GM18870 (cell line): ENCODE data around the gene JAZF1.

Source experiments
- ATAC-seq: cut with Tn5 transposase; IDR thresholded peaks from one replicate; pipeline ENCODE4 v1.9.1; 2021; ENCODE audit warnings: moderate library complexity; ENCODE audit not compliant: unreplicated experiment

JAZF1 gene

GRCh38 chr7:28112012-28112411, 68.6 kb downstream of the JAZF1 start:
- no peak for ATAC-seq

DNA sequence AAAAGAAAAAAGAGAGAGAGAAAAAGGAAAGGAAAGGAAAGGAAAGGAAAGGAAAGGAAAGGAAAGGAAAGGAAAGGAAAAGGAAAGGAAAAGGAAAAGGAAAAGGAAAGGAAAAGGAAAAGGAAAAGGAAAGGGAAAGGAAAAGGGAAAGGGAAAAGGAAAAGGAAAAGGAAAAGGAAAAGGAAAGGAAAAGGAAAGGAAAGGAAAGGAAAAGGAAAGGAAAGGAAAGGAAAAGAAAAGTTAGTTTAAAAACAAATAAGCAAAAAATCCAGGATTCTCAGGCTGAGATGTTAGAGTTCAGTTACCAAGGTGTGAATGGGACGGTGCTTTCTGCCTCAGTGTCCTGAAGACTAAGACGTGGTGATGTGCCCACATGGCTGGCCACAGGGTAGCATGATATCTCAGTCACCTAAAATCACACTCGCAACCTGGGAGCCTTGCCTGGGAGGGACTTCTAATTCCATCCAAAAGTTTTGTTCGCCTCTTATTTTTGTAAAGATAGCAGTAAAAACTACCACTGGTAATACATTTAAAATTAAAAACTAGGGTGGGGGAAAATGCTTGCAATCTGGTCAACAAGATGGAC, 70.1 kb downstream of the JAZF1 start:
- ATAC-seq, result no peak

DNA sequence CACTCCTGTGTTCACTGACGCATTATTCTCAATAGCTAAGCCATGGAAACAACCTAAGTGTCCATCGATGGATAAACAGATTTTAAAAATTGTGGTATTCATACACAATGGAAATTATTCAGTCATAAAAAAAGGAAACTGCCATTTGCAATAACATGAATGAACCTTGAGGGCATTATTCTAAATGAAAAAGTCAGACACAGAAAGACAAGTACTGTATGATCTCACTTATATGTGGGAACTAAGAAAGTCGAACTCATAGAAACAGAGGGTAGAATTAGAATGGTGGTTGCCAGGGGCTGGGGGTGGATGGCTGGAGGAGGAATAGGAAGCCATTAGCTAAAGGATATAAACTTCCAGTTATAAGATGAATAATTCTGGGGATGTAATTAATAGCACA, 71.8 kb downstream of the JAZF1 start:
- no peak for ATAC-seq

DNA sequence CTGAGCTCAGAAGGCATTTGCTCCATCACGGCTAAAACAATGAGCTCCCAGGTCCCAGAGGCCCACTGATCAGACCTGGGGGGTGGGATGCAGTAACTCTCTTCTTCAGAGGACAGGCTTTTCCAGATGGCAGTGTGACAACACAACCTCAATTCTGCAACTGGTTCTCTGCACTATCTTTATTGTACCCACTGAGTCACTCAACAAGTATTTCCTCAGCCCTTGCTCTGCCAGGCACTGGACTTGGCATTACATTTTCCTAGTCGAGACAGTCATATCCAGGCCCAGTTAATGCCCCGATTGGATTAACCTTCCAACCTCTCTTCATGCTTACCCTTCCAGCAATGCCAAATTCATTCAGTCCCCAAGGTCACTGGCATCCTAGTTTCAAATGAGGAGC, 72.6 kb downstream of the JAZF1 start:
- ATAC-seq, result no peak

- no peak for ATAC-seq
Observed at GRCh38 chr7:28106321-28106829, 74.2 kb downstream of the JAZF1 start.

DNA sequence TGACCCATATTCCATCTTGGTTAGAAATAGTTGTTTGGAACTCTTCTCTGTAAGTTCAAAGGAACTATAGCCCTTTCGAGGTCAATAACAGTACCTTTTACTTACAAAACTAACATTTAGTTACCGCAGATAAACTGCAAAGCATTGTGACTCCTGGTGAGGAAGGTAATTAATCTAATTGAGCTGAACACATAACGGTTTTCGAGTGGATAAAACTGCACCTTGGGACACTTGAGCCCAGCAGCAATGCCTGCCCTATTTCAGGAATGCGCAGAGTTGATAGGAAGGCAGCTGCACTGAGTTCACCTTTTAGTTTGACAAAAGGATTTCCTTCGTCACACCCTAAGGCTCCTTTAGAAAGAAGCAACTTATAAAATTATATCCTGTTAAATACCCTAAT, 75.4 kb downstream of the JAZF1 start:
- no peak for ATAC-seq

DNA sequence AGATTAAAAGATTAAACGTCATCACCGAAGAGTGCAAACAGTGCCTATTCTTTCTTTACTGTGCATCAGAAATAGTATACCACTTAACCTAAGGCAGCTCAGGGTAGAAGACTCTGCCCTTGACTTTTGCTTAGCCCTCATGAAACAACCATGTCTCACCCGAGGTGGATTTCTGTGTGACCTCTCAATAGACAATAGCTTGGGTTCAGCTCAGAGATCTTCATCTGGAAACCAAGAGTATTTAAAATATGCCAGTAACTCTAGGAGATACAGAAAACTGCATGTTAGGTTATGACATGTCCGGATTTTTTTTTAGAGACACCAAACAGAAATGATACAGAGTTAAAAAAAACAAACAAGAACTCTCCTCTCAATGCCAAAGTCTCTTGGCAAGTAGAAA, 75.8 kb downstream of the JAZF1 start:
- ATAC-seq, result no peak

- no peak for ATAC-seq
Observed at GRCh38 chr7:28104041-28104541, 76.5 kb downstream of the JAZF1 start.

DNA sequence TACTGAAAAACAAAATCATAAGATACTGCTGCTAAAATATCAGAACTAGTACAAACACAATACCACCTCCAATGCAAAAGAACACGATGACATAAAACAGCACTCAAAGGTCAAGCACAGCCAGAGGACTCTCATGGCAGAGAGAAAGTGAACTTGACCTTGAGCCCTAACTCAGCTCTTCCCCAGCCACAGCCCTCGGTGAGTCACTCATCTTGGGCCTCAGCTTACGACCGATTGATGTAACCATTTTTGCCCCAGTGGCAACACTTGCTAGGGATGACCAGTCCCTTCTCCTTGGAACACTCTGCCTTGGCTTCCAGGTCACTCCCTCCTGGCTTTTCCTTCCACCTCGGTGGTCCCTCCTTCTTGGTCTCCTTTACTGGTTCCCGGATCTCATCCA, 77.8 kb downstream of the JAZF1 start:
- ATAC-seq, result no peak

GRCh38 chr7:28096713-28097112, 83.9 kb downstream of the JAZF1 start:
- ATAC-seq, result no peak

- ATAC-seq, result no peak
Observed at GRCh38 chr7:28095231-28095630, 85.4 kb downstream of the JAZF1 start.

- ATAC-seq, result no peak
Observed at GRCh38 chr7:28093623-28094232, 86.9 kb downstream of the JAZF1 start.

DNA sequence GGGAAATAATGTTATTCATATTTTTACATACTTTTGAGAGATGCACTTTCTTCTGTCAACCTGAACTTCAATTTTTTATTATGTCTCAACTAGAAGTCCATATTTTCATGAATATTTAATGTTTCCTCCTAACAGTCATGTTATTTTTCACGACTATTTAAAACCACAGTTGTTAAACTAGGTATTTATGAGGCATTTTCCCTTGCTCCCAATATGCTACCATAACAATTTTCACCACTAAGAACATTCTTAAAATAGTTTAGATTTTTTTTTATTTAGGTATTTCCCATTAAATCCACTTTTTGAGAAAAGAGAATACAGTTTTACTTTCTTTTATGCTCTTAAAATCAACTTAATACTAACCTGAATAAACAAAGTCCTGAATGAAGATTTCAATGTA, 89.4 kb downstream of the JAZF1 start:
- ATAC-seq, result no peak

DNA sequence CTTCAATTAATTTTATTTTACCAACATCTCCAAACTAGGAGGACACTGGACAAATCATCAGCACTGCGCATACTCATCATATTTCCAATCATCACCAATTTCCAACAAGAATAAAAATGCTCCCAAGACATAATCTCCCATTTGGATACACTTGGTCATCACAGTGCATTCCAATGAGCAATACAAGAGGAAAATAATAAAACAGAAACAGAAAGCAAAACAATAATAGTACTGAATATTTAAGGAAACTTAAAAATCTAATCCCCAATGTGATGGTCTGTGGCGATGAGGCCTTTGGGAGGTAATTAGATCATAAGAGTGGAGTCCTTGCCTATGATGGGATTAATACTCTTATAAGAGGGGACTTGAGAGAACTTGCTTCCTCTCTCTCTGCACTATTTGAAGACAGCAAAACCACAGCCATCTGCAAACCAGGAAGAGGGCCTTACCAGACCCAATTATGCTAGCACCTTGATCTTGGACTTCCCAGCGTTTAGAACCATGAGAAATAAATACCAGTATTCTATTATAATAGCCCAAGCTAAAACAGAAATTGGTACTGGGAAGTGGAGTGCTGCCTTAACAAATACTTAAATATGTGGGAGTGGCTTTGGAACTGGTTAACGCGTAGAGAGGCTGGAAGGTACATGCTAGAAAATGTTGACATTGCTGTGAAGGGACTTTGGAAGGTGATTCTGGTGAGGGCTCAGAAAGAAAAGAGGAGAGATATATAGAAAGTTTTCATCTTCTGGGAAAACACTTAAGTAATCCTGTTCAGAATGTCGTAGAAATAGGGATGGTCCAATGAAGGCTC, 91.5 kb downstream of the JAZF1 start:
- no peak for ATAC-seq

- no peak for ATAC-seq
Observed at GRCh38 chr7:28088032-28088431, 92.6 kb downstream of the JAZF1 start.

- no peak for ATAC-seq
Observed at GRCh38 chr7:28086198-28086597, 94.4 kb downstream of the JAZF1 start.

DNA sequence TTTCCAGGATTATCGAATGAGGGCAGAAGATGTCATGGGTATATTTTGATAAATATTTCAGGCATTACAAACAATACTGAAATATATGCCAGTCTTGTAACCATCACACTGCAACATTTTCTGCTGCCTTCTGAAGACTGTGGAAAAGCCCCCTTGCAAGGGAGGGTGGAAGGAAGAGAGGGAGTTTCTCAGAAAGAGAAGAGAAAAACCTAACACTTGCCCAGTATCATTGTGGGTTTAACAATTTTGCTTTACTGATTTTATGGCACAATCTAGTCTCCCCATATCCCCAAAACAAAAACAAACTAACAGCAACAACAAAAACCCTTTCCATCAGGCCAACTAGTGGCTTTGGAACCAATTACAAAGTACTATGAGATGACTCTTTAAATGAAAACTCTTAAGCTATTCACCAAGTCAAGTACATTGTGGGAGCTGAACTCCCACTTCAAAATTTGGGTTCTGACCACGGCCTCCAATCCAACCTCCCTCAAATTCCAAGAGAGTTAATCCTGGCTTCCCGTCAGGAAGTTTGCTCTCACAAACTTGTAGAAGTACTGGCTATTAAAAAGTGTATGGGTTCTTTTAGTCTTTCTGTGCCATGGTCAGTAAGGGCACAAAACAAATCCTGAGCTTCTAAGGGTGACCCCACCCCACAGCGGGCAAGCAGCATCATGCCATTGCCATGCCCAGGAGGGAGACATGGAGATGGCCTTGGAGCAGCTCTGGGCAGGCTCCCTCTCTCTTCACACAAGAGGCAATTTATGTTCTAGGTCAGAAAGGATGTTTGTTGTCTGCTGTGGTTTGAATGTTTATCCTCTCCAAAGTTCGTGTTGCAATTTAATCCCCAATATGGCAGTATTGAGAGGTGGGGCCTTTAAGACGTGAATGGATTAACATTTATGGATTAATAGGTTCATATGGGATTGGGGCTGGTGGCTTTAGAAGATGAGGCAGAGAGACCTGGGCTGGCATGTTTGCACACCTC, 96.3 kb downstream of the JAZF1 start:
- no peak for ATAC-seq

- ATAC-seq, result no peak
Observed at GRCh38 chr7:28083164-28083997, 97.2 kb downstream of the JAZF1 start.

- no peak for ATAC-seq
Observed at GRCh38 chr7:28082071-28082470, 98.5 kb downstream of the JAZF1 start.

GRCh38 chr7:28081016-28081415, 99.6 kb downstream of the JAZF1 start:
- no peak for ATAC-seq
